ENCODE measurements around the gene TMEM39A.

GRCh38 chr3:119457246-119457645, 6.2 kb downstream of the TMEM39A start:
- no peak for TF ChIP-seq CTCF (IDR thresholded peaks at IDR 0.05)
- no peak for TF ChIP-seq POLR2A (IDR thresholded peaks at IDR 0.05)

All from Peyer's patch (tissue), 4 donors.